Adrenal gland (tissue), 12 donors: ENCODE results near the gene BZW1. TPM values are rescaled to one million over a fixed set of nuclear protein-coding genes. Genes with fewer than 3 reads are reported as not detected.

Source experiments
- DNase-seq, 7 donors: peaks; one replicate each; pipeline ENCODE4 v3.0.0-alpha.2; 2019 to 2020
- H3K27ac ChIP-seq, 5 donors: fragments of 200-600 bp; sonication (generic) in 4 of 5; 1 replicate in 3 of 5; 2 replicates in 2 of 5; pipeline versions ENCODE4 v1.5.1 to v1.8.0; 2016 to 2020; ENCODE audit warnings: mild to moderate bottlenecking in 1 of 5
- H3K27me3 ChIP-seq: fragments of 200-600 bp; 2 replicates; pipeline ENCODE4 v1.8.0; 2021
- H3K36me3 ChIP-seq, 2 donors: fragments of 200-600 bp; replicated peaks in 1 of 2; 1 replicate in 1 of 2; 2 replicates in 1 of 2; pipeline versions ENCODE4 v1.5.1 to v1.8.0; 2018 to 2022
- H3K4me1 ChIP-seq, 2 donors: fragments of 200-600 bp; replicated peaks in 1 of 2; 1 replicate in 1 of 2; 2 replicates in 1 of 2; pipeline versions ENCODE4 v1.5.1 to v1.8.0; 2018 to 2021
- H3K4me3 ChIP-seq, 4 donors: fragments of 200-600 bp; sonication (generic) in 3 of 4; one replicate each; pipeline ENCODE4 v1.5.1; 2016 to 2018
- H3K9me3 ChIP-seq, 3 donors: fragments of 200-600 bp; sonication (generic) in 1 of 3; replicated peaks in 1 of 3; 1 replicate in 2 of 3; 2 replicates in 1 of 3; pipeline versions ENCODE4 v1.5.1 to v1.8.0; 2016 to 2021
- POLR2A ChIP-seq, 2 donors: fragments of 450-650 bp; IDR thresholded peaks; one replicate each; pipeline ENCODE4 v1.6.1; 2017; ENCODE audit warnings: antibody characterized with exemption in 2 of 2, mild to moderate bottlenecking in 2 of 2, moderate library complexity in 1 of 2
- WGBS, 4 donors: extraction: QIAGEN DNeasy Blood & Tissue Kit in 2 of 4; methylation state at CpG; one replicate each; pipeline versions ENCODE4 v1.1.5 to v1.1.7; 2013 to 2017; 5-methylcytosine and 5-hydroxymethylcytosine counted together
- intact Hi-C, 2 donors: fragments of 100-400 bp; cut with DNase I; formaldehyde crosslinking; loops; one replicate each; pipeline versions ENCODE4 v1.14.1 to v1.15.0; 2022 to 2023
- polyA plus RNA-seq, 3 donors: library from polyadenylated mRNA; stranded (reverse); fragments of 200-250 nt in 2 of 3; fragments of 350-450 nt in 1 of 3; fragmentation: Illumina TruSeq in 1 of 3; extraction: RNeasy Lipid Tissue Mini Kit (QIAGEN cat#74804) in 1 of 3; gene quantifications; one replicate each; pipeline ENCODE4 v1.2.3, GENCODE V29; 2013 to 2014
- total RNA-seq, 9 donors: library from RNA; depleted of rRNA in 4 of 9; stranded (reverse); fragments of >200 nt in 4 of 9; fragments of 120-200 nt in 1 of 9; fragmentation: NEBNext Ultra II Directional in 1 of 9; extraction: Animal tissue kit (Norgen Biotek cat#: 25700) in 1 of 9; gene quantifications; one replicate each; pipeline versions ENCODE4 v1.1.0 to v1.2.4, GENCODE V29; 2013 to 2023
- TF ChIP-seq, protein P1 (sequence below), 6 experiments: fragments of 450-650 bp in 4 of 6; fragments of 200-600 bp in 2 of 6; sonication (generic) in 1 of 6; IDR thresholded peaks; 1 replicate in 5 of 6; 2 replicates in 1 of 6; pipeline versions ENCODE4 v1.5.1 to v1.8.0; 2016 to 2021; ENCODE audit warnings: antibody characterized with exemption in 6 of 6, mild to moderate bottlenecking in 2 of 6, moderate library complexity in 1 of 6
- donor health status: healthy with polysubstance abuse.
- donor health status: Bipolar disorder and iron deficiency.
- donor health status: DM: yes; HTN: yes; CAD: no.
- donor health status: DM: no; HTN: no; CAD: no.
- donor health status: DM: no; HTN: no; CAD: no.
- donor health status: DM: yes; HTN: yes; CAD: no.

Gene BZW1
- total and polyA plus RNA-seq, 12 donors = 28.4 to 631 (median 193) TPM

DNA sequence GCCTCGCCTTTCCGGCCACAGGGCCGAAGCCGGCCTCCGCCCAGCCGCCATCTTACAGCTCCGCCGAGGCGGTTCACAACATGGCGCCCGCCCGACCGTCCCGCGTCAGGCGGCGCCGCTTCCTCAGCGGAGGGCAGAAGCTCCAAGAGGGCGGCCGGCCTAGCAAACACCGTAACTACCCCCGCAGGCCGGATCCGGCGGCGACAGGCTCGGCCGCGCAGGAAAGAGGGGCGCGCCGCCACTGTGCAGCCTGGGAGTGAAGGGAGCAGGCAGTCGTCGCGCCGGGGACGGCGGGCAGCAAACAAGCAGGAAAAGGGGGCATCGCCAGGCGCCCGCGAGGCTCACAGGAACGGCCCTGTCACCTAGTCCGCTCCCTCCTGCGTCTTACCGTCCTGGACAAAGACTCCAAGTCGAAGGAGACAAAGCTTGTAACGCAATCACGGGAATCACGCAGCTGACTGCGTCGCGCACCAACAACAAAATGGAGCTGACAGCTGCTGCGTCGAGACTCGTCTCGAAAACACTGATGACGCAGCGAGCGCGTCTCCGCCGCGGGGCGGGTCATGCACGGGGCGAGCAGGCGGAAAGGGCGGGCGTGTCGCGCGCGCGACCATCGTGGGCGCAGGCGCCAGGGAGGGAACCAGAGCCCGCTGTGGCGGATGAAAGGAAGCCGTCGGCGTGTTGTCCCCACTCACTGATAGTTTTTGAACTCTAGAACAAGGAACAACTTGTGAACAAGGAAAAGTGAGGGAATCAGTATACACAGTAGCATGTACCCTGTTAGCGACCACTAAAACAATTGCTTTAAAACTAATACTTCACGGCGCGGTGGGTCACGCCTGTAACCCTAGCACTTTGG, 52.7 kb downstream of the BZW1 start, which contains the start of gene CLK1:
Gene CLK1 (minus strand): TSS at position 483 of the 859 bp plus-strand sequence. CDS start 2,796 bp downstream, outside the sequence.
- Histone ChIP-seq H3K4me1 (peaks cover 34 to 46% of the 10 kb centered on the region in 2 donors), H3K27me3 (no peaks in the 10 kb centered on the region), H3K36me3 (peaks cover 0 to 5% of the 10 kb centered on the region in 2 donors), H3K27ac (peak within 1 kb of the TSS; percentile 99 to 100 (median 100)), H3K9me3 (no peaks in the 10 kb centered on the region), H3K4me3 (peak within 1 kb of the TSS; percentile 62 to 95 (median 88))
- TF ChIP-seq, protein P1, sequence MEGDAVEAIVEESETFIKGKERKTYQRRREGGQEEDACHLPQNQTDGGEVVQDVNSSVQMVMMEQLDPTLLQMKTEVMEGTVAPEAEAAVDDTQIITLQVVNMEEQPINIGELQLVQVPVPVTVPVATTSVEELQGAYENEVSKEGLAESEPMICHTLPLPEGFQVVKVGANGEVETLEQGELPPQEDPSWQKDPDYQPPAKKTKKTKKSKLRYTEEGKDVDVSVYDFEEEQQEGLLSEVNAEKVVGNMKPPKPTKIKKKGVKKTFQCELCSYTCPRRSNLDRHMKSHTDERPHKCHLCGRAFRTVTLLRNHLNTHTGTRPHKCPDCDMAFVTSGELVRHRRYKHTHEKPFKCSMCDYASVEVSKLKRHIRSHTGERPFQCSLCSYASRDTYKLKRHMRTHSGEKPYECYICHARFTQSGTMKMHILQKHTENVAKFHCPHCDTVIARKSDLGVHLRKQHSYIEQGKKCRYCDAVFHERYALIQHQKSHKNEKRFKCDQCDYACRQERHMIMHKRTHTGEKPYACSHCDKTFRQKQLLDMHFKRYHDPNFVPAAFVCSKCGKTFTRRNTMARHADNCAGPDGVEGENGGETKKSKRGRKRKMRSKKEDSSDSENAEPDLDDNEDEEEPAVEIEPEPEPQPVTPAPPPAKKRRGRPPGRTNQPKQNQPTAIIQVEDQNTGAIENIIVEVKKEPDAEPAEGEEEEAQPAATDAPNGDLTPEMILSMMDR (IDR thresholded peaks at IDR 0.05) = peak in 1 of 6 experiments; percentile 7
- peak; percentile 98 to 100 for TF ChIP-seq POLR2A (IDR thresholded peaks at IDR 0.05)
- peak; percentile 96 to 99 (median 97) for DNase-seq
- intact Hi-C loops = loop anchor here in 1 of 2 donors (5.0 kb wide), 1 partner anchor 47 kb away; no protein-coding TSS in a partner anchor
- 1 to 2% (median 1%) methylated on average over 26 to 89 of the region's 89 CpGs for WGBS, 4 donors

DNA sequence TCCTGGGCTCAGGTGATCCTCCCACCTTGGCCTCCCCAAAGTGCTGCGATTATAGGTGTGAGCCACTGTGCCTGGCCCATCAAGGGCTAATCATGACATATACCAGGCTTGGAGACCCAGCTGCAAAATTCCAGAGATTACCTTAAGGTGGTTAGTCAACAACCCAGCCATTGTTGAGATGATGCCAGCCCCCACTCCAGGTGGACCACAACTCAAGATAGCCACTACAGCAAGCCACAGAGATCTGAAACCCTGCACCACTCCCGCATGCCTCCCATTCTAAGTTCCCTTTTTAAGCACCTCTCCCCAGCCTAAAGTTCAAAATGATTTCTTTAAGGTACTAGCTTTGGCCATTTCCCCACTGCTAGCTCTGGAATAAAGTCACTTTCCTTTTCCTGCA, 57.3 kb downstream of the BZW1 start:
- Histone ChIP-seq H3K4me1 (peaks cover 9 to 24% of the 10 kb centered on the region in 2 donors), H3K4me3 (no peak overlapping the region), H3K27me3 (no peaks in the 10 kb centered on the region), H3K9me3 (no peaks in the 10 kb centered on the region), H3K27ac (no peak overlapping the region), H3K36me3 (peaks cover 0 to 12% of the 10 kb centered on the region in 2 donors)
- TF ChIP-seq, protein P1 (IDR thresholded peaks at IDR 0.05) = no peak
- TF ChIP-seq POLR2A (IDR thresholded peaks at IDR 0.05) = no peak
- 85 to 97% (median 93%) methylated on average over 1 to 2 of the region's 2 CpGs for WGBS, 4 donors
- DNase-seq = no peak
- intact Hi-C loops = no loop called here

GRCh38 chr2:200871151-200871550, 59.4 kb downstream of the BZW1 start:
- Histone ChIP-seq H3K4me1 (peaks cover 4 to 15% of the 10 kb centered on the region in 2 donors), H3K27ac (no peak overlapping the region), H3K4me3 (no peak overlapping the region), H3K27me3 (no peaks in the 10 kb centered on the region), H3K9me3 (no peaks in the 10 kb centered on the region), H3K36me3 (peaks cover 0 to 26% of the 10 kb centered on the region in 2 donors)
- TF ChIP-seq, protein P1 (IDR thresholded peaks at IDR 0.05) = no peak
- no peak for TF ChIP-seq POLR2A (IDR thresholded peaks at IDR 0.05)
- DNase-seq = no peak
- intact Hi-C loops = no loop called here
- 79 to 81% (median 80%) methylated on average over 3 of the region's 3 CpGs for WGBS, 4 donors

- intact Hi-C loops = no loop called here
- Histone ChIP-seq H3K9me3 (no peaks in the 10 kb centered on the region), H3K36me3 (peaks cover 0 to 37% of the 10 kb centered on the region in 2 donors), H3K4me3 (no peak overlapping the region), H3K4me1 (peaks cover 0 to 4% of the 10 kb centered on the region in 2 donors), H3K27ac (peak overlapping the region in 3 of 5 donors; percentile 57 to 64 (median 60)), H3K27me3 (no peaks in the 10 kb centered on the region)
- peak in 6 of 7 donors; percentile 45 to 79 (median 70) for DNase-seq
- TF ChIP-seq POLR2A (IDR thresholded peaks at IDR 0.05) = no peak
- TF ChIP-seq, protein P1 (IDR thresholded peaks at IDR 0.05) = no peak
- WGBS, 4 donors = 65 to 77% (median 74%) methylated on average over 6 of the region's 6 CpGs
Observed at GRCh38 chr2:200873560-200873959, 61.9 kb downstream of the BZW1 start.
